Stimulated activated naive CD4-positive, alpha-beta T cell (primary cell): ENCODE data around the gene VWC2.

ENCODE experiments used
- DNase-seq, 6 experiments: peaks; one replicate each; lab custom pipeline; 2025; lab: John Stamatoyannopoulos, UW

Gene VWC2

GRCh38 chr7:49783446-49783845 lies 10.0 kb downstream of the VWC2 start:
- no peak for DNase-seq

GRCh38 chr7:49787980-49788379 lies 14.5 kb downstream of the VWC2 start:
- DNase-seq: no peak

- DNase-seq: no peak
Measured at GRCh38 chr7:49788455-49789059, 15.1 kb downstream of the VWC2 start.

- DNase-seq: no peak
Measured at GRCh38 chr7:49789736-49790135, 16.3 kb downstream of the VWC2 start.

GRCh38 chr7:49790209-49790608 lies 16.8 kb downstream of the VWC2 start:
- DNase-seq: no peak

- DNase-seq: no peak
Measured at GRCh38 chr7:49791088-49791741, 17.8 kb downstream of the VWC2 start.

GRCh38 chr7:49797987-49798660 lies 24.7 kb downstream of the VWC2 start:
- no peak for DNase-seq

- no peak for DNase-seq
Measured at GRCh38 chr7:49800031-49800430, 26.6 kb downstream of the VWC2 start.

- no peak for DNase-seq
Measured at GRCh38 chr7:49802600-49802999, 29.2 kb downstream of the VWC2 start.

- no peak for DNase-seq
Measured at GRCh38 chr7:49803812-49804211, 30.4 kb downstream of the VWC2 start.

GRCh38 chr7:49805371-49806007 lies 32.1 kb downstream of the VWC2 start:
- DNase-seq: no peak

GRCh38 chr7:49812534-49812933 lies 39.1 kb downstream of the VWC2 start:
- DNase-seq: no peak

GRCh38 chr7:49817279-49817678 lies 43.8 kb downstream of the VWC2 start:
- DNase-seq: no peak

- DNase-seq: no peak
Measured at GRCh38 chr7:49821181-49821580, 47.7 kb downstream of the VWC2 start.

- no peak for DNase-seq
Measured at GRCh38 chr7:49822856-49823255, 49.4 kb downstream of the VWC2 start.

- no peak for DNase-seq
Measured at GRCh38 chr7:49823566-49823965, 50.1 kb downstream of the VWC2 start.

- DNase-seq: no peak
Measured at GRCh38 chr7:49839863-49840645, 66.6 kb downstream of the VWC2 start.

GRCh38 chr7:49840751-49841405 lies 67.4 kb downstream of the VWC2 start:
- no peak for DNase-seq

GRCh38 chr7:49845626-49846025 lies 72.2 kb downstream of the VWC2 start:
- no peak for DNase-seq

- DNase-seq: no peak
Measured at GRCh38 chr7:49848211-49848841, 74.9 kb downstream of the VWC2 start.

- no peak for DNase-seq
Measured at GRCh38 chr7:49850921-49851613, 77.6 kb downstream of the VWC2 start.
